CD1c-positive myeloid dendritic cell (primary cell): ENCODE measurements around the gene CHCHD6.

Experiments used
- DNase-seq: peaks from one replicate; pipeline ENCODE4 v3.0.0-alpha.2; 2016; ENCODE audit errors: extremely low spot score

The CHCHD6 gene

DNA sequence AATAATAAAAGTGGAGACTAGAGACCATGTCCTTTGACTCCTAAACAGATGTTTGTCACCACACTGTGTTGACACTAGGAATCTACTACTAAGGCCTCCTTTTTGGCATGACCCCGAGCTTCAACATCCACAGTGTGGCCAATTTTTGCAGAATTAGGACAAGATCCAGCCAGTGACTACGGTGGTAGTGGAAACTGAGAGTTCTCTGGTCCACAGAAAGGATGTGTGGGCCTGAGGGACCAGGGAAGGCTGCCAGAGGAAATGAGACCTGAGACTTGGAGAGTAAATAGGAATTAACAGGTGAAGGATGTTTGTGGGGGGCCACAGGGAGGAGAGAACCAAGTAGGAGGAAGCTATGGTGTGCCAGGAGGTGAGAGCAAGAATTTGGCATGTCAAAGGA, 122.7 kb downstream of the CHCHD6 start:
- DNase-seq = no peak

DNA sequence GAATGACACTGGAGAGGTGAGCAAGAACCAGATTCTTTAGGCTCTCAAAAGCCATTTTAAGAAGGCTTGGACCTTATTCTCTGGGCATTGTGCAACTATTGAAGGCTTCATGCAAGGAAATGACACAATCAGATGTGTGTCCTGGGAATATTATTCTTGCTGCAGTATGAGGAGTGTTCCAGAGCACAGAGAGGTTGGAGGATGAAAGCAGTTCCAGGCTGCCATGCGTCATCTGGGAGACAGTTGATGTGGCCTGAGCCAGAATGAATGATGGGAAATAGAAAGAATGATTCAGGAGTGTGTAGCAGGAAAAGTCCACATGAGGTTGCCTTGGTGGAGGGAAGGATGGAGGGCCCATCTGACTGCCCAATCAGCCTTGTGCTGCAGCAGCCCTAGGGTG, 123.1 kb downstream of the CHCHD6 start:
- no peak for DNase-seq

DNA sequence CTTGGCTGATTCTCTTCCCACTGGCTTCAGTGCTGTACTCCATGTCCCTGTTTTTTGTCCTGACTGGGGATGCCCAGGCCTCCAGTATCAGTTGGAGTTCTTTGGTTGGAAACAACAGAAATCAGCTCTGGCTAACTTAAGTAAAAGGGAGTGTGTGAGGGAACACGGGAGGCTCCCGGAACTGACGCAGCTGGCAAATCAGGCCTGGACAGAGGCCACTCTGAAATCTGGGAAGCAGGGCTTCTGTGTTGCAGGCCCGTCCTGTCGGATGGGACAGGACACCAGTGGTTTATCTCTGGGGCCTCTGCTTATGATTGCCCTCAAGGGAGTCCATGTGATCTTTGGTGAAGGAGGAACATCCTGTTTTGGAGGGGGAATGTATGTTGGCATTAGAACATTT, 124.3 kb downstream of the CHCHD6 start:
- no peak for DNase-seq

DNA sequence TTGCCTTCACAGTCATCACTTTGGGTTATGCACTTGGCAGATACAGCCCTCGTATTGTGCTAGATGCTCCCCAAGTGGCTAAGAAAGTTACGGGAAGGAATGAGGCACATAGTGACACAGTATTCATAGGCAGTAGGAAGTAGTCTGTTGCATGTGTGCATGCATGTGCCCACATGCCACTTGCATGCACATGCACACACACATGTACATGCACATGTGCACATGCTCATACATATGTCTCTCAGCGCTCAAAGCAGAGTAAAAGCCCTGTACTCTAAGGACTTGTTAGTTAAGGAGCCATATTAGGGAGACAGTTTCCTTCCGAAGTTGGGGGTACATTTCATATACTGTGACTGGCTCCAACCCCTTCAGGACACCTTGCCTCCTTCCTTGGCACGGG, 128.9 kb downstream of the CHCHD6 start:
- no peak for DNase-seq

DNA sequence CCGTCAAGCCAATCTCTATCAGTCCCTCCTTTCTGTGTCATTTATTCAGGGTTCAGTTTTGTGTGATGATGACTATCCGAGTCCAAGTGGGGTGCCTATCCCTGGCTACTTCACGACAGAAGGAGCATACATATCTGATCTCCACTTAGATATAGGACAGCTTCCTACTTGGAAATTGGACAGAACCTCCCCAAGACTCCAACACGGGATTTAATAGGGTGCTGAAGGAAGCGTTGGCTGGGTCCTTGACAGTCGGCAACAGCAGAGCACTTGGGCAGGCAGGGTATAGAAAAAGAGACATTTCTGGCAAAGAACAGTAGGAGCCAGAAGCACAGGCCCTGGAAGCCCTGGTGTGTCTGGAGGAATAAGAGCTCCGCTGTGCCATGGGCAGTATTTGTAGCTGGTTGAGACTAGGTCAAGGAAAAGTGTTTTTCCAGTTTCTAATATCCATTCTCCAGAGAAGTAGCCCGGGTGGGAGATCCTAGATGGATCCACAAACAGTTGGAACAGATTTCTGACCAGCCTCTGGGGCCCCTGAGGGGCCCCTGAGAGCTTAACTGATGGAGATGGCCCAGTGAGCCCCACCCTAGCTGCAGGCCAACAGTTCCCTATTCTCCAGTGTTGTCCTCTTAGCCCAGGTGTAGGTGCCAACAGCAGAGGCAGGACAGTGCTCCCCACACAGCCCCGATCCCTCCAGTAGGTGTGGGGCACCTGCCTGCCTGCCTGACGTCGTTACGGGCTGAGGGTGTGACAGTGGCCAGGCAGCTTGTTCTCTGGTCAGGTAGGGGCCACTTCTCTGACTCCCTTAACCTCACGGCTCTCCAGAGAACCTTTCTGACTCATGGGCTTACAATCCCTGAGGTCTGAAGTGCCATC, 130.8 kb downstream of the CHCHD6 start:
- DNase-seq = no peak

DNA sequence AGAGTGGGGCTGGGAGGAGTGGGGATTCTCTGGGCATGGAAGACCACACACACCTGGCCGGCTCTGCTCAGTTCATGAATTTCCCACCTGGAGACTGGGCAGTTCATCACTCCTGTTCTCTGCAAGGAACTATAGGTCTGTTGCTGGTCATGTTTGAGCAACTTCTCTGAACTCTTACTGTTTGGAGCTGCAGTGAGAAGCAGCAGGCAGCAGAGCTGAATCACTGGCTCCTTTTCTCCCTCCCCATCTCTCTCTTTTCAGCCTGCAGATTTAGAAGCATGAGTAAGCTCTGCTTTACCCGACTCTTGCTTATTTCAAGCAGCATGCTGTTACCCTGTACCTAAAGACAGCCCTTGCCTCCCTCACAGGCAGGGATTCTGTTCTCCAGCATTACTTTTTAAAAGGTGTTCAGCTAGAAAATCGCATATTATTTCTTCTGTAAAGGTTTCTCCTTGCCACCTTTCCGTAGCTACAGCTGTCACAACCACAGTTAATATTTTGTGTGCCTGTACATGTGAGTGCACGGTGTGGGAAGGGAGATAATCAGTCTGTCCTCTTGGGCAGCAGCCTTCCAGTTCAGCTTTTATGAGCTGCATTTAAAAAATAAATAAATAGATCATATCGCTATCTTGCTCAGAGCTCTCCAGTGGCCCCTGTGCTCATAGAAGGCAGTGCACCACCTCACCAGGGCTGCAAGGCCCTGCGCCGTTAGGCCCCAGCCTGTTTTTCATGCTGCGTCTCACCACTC, 131.6 kb downstream of the CHCHD6 start:
- DNase-seq = no peak

DNA sequence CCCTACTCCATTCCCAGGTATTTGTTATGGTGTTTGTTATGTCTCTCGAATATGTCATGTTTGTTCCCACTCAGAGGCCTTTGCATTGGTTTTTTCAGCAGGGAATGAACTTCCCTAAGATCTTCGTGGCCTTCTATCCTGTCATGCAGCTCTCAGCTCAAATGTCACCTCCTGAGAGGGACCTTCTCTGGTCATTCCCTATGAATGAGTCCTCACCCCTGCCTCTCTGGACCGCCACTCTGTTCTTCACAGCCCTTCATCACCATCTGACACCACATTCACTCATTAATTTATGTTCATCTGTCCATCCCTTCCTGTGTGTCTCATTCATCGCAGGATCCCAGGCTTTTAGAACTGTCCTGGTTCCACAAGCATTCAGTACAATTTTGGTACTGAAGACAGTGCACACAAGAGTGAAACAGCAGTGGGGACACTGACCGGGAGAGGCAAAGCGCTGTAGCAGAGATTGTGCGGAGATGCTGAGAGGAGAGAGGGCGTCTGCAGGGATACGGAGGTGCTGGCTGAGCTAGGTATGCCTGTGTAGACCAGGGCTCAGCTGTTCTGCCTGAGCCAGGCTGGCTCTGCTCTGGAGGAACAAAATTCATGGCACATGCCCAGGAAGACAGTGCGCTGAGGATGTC, 132.3 kb downstream of the CHCHD6 start:
- no peak for DNase-seq

DNA sequence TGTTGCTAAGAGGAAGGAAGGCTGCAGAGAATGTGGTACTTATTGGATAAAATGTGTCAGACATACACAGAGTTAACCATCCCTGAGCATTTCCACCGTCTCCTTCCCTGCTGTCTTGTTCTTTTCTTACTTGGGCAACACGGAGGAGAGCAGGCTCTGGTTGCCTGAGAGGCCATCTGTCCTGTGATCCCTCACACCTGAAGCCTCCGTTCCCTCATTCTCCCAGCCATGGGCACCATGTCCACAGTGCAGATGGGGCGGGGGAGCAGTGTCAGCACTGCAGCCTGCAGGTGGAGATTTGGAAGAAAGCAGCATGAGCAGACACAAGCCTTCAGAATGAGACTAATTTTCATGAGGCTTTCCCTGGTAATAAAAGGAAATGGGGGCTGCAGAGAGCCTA, 133.7 kb downstream of the CHCHD6 start:
- DNase-seq = no peak

DNA sequence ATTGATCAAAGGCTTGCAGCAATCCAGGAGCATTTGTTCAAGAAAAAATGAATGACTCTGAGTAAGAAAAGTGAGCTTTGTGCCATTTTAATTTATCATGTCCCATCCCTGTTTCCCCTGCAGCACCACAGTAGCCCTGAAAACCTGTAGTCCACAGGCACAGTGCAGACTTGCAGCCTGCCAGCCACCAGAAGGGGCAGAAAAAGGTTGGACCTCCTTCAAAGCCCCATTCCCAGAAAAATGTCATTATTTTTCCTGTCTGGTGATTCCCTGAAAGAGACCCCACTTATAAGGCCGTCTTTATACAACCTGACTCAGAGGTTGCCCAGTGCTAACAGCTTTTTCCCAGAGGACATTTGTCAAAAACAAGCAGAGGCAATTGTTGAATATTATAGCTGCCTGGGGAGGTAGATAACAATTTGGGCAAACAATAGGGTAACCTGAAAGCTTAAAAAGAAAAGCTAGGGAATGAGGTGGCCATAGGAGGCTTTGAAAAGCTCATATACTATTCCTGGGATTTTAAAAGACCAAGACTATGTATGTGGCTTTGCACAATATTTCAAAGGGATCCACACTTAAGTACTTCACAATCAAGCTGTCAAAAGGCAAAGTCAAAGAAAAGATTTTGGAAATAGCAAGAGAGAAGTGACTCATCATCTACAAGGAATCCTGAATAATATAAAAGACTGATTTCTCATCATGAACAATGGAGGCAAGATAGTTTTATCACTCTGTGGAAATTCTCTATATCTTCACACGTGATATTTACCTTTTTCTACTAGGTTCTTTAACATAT, 142.1 kb downstream of the CHCHD6 start:
- DNase-seq = no peak

DNA sequence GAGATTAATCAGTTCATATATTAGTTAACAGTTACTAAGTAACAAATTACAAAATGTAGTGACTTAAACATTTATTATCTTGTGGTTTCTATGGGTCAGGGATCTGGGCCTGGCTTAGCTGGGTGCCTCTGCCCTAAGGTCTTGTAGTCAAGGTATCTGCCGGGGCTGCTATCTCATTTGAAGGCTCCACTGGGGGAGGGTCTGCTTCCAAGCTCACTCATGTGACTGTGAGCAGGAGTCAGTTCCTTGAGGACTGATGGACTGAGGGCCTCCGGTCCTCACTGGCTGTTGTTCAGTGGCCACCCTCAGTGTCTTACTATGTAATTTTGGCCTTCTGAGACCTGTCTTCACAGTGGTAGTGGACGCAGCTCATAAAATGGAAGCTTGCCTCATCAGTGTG, 143.0 kb downstream of the CHCHD6 start:
- no peak for DNase-seq

DNA sequence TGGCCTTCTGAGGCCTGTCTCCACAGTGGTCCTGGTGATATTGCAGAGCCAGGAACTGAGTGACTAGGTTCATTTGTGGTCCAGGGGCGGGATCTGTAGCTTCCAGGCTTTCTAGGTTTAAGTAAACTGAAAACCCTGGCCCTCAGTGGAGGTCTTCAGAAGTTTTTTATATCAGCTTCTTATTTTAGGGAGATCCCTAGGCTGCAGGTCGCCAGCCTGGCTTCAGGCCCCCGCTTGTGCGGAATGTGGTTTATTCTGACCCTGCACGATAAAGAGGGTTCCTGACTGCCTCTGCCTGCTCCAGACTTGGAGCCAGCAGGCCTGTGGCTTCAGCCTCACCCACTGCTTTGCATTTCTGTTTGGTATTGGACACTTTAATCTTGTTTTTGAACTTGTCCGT, 145.0 kb downstream of the CHCHD6 start:
- no peak for DNase-seq

DNA sequence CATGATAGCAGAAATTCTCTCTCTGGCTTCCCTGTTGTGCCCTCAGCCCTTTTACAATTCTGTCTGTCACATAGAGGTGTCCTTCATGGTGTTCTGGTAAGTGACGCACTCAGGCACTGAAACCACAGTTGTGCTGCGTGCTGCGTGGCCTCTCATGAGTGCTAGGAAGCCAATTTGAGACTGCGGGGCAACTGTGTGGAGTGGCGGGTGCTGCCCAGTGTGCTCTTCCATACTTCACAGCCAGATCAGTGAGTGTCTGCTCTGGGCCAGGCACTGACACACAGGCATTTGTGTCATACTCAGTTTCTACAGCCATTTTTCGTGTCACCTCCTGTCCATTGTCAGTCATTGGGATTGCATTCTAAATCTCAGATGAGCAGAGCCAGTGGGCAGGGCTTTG, 145.7 kb downstream of the CHCHD6 start:
- no peak for DNase-seq

DNA sequence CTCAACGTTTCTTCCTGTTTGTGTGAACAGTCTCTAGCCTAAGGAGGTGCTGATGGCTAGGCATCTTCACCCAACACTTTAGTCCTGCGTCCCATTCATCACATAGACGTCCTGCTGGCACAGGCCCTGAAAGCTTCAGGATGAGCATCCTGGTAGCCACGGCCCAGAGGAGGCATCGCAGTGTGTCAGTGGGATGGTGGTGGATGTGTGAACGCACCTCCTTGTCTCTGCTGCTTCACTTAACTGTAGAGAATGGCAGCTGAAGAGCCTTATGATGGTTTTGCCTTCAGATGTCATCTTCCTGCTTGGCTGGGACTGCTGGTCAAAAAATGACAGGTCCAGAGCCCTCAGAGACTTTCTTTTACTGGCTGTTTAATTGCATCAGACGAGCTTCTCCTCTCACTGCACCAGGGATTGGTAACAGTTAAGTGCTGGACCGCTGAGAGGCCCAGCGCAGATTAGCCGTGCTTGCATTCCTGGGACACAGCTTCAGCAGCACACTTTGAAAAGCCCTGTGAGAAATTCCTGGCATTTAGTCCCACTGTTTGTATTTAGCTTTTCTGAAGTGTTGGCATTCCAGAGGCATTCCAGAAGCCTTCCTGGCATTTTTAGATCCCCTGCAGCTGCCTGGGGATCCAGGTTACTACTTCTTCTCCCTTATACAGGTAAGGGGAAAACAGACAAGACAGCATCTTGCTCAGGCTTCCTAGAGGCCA, 146.5 kb downstream of the CHCHD6 start:
- DNase-seq = no peak

DNA sequence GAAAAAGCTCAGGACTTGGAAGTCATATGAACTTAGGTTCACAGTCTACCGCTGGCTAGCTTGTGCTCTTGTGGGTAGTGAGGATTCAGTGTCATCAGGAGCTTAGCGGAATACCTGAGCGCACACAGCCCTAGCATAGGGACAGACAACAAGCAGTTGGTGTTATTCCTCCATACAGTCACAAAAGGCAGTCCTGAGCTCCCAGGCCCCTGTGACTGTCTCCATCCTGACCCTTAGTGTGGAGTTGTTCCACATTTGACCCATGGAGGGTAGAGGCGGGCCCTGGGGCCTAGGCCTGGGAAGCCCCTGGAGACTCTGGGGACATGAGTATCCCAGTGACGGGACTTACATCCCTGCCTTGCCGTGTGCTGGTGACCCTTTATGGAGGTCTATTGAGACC, 147.3 kb downstream of the CHCHD6 start:
- DNase-seq = no peak

DNA sequence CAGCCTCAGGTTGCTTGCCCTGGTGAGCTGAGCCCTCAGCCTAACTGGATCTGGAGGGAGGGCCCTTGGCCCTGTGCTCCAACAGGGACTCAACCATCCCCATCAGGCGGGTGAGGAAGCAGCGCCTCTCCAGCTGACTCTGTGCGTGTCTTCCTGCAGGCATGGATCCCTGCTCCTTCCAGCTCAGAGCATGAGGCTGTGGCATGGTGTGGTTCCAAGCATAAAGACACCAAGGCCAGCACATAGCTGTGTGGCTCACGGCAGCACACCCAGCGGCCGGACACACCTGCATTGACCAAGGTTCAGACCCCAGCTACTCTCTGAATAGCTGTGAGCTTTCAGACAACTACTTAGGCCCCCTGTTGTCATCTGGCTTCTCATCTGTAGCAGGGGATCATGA, 147.9 kb downstream of the CHCHD6 start:
- DNase-seq = no peak

DNA sequence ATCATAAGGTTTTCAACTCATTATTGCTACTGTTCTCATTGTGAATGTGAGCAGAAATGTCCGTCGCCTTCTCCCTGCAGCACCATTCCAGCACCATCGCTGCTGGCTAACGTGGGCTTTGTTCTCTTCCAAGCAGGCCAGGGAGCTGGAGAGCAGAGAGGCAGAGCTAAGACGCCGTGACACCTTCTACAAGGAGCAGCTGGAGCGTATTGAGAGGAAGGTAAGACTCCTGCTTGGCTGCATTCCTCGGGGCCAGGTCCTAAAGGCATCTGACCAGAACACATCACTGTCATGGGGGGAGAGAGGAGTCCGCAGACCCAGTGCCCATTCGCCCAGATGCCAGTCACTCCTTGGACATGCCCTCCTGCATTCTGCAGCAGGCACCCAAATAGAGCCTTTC, 148.5 kb downstream of the CHCHD6 start:
- no peak for DNase-seq

DNA sequence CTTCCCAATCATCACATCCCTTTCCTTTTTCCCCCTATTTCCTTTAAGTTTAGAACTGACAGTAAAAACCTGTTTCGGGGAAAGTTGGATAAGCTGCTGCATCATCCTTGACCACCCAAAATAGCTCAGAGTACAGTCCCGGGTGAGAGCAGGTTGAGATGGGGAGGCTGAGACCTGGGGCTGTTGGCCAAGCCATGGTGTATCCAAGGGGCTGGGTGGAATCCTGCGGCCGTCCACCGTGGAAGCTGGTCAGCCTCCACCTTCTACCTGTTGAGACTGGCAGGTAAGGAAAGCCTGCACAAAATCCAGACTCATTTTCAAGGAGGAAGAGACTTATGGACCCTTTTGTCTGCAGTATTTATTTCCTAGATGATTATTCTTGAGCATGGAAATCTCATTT, 150.6 kb downstream of the CHCHD6 start:
- DNase-seq = no peak

DNA sequence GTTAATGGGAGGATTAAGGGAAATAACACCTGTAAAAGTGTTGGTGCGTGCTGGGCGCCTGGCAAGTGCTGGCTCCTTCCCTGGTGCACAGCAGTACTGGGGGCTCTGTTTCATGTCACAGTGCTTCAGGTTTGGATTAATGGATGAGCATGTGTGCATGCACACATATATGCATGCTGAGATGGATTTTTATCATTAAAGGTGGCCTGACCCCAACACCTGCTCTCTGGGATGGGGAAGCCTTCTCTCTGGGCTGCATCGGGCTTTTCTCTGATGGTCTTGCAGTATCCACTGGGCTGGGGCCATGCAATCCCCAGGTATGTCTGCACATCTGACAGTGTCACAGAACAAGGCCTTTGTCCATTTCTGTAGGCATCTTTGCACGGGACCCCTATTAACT, 151.3 kb downstream of the CHCHD6 start:
- no peak for DNase-seq

DNA sequence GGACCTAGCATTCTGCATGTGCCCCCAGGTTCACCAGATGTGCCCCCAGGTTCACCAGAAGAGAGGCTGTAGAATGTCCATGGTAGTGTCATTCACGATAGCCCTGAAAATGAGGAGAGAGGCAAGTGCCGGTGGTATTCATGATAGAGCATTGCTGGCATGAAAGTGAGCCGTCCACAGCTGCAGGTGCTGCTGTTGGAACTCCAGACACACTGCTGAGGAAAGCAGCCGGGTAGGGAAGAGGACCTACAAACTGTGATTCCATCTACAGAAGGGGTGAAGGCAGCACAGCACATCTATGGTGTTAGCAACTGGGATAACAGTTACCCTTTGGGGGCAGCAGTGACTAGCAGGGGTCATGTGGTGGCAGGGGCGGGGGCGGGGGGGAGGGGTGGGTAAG, 153.9 kb downstream of the CHCHD6 start:
- DNase-seq = no peak

DNA sequence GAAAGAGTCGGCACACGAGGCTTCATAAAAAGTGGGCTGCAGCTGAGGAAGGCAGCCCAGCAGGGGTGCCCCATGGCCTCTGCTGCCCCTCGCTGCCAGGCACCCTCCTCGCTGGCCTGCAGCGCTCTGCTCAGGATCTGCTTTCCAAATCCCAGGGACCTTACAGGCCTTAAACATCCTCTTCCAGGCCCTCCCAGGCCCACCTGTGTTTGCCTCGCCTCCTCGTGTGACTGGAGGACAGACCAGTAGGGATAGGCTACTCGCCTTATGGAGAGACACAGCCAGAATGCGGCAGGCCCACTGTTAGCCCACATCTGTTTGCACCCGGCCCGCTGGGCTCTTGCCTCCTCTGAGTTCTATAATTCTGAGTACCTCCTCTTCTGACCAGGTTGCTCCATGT, 154.4 kb downstream of the CHCHD6 start:
- no peak for DNase-seq

DNA sequence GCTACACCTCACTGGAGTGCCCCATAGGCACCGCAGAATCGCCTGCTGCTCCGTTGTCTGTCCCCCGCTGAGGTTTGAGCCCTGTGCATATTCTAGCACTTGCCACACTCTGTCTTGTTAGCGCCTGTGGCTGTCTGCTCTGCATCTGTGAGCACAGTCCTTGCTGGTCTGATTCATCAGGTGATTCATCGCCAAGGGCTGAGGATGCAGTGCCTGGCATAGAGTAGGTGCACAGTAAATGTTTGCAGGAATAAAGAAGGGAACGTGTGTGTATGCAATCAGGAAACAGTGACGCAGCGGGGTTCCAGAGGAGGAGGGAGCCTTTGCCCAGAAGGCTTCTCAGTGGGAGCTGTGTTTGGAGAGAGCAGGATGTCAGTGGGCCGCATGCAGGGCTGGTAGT, 154.8 kb downstream of the CHCHD6 start:
- DNase-seq = no peak
